Right cardiac atrium (tissue), 5 donors: Measurements from ENCODE around the gene LIPI. TPM values are rescaled to one million over a fixed set of nuclear protein-coding genes. Genes with fewer than 3 reads are reported as not detected.

Experiments
- polyA plus RNA-seq: library from polyadenylated mRNA; stranded (reverse); fragments of 200-250 nt; gene quantifications from one replicate; pipeline ENCODE4 v1.2.3, GENCODE V29; 2013
- total RNA-seq, 4 donors: library from RNA; stranded (reverse); fragmentation: NEBNext Ultra II Directional; extraction: Animal tissue kit (Norgen Biotek cat#: 25700); gene quantifications; one replicate each; pipeline ENCODE4 v1.2.1, GENCODE V29; 2021
- donor health status: healthy with polysubstance abuse.
- donor health status: DM: no; HTN: yes; CAD: no.
- donor health status: DM: no; HTN: no; CAD: no.
- donor health status: DM: no; HTN: yes; CAD: no; lungs with severe emphysema.
- donor health status: DM: yes; HTN: yes; CAD: no.

Gene LIPI
- total and polyA plus RNA-seq, 5 donors = not detected

Other genes starting within 250 kb of the LIPI start
- gene RBM11, start 5.2 kb upstream of the LIPI start, total RNA-seq = 1 to 10 TPM; 1.1 to 5.0 (median 1.9) TPM
- gene RBM11, start 5.2 kb upstream of the LIPI start, polyA plus RNA-seq = 2.3 TPM
- 10 to 100 TPM; 16.0 to 37.6 (median 17.8) TPM for gene HSPA13, start 172.2 kb upstream of the LIPI start, total RNA-seq
- gene HSPA13, start 172.2 kb upstream of the LIPI start, polyA plus RNA-seq = 9.1 TPM